Testis (tissue), 2 donors: Measurements from ENCODE around the gene ELOVL3.

Experiments used
- CTCF ChIP-seq, 3 experiments: fragments of 450-650 bp in 2 of 3; fragments of 200-600 bp in 1 of 3; sonication (generic) in 1 of 3; IDR thresholded peaks; one replicate each; pipeline ENCODE4 v1.5.1; 2016 to 2019; ENCODE audit warnings: antibody characterized with exemption in 3 of 3, mild to moderate bottlenecking in 2 of 3, moderate library complexity in 1 of 3
- POLR2A ChIP-seq: fragments of 450-650 bp; IDR thresholded peaks from one replicate; pipeline ENCODE4 v1.6.1; 2017; ENCODE audit warnings: antibody characterized with exemption, mild to moderate bottlenecking, moderate library complexity

- TF ChIP-seq CTCF (IDR thresholded peaks at IDR 0.05) (no peak), POLR2A (no peak)
Measured at GRCh38 chr10:102226542-102226870, 407 bp downstream of the ELOVL3 start.
